Suprapubic skin (tissue), 4 donors: Measurements from ENCODE around the gene RNF222. TPM values are rescaled to one million over a fixed set of nuclear protein-coding genes. Genes with fewer than 3 reads are reported as not detected.
"Not testable (repeated sequence)": the region's sequence is repeated elsewhere in the genome, so short reads cannot be mapped to it uniquely, and the experiment has no call there.

ENCODE experiments used
- DNase-seq, 2 donors: peaks; one replicate each; pipeline ENCODE4 v3.0.0-alpha.2; 2019; ENCODE audit warnings: low spot score in 2 of 2
- H3K27ac ChIP-seq: fragments of 200-600 bp; sonication (generic); one replicate; pipeline ENCODE4 v1.5.1; 2019
- H3K27me3 ChIP-seq: fragments of 200-600 bp; sonication (generic); one replicate; pipeline ENCODE4 v1.5.1; 2019
- H3K36me3 ChIP-seq: fragments of 200-600 bp; sonication (generic); one replicate; pipeline ENCODE4 v1.5.1; 2019
- H3K4me1 ChIP-seq: fragments of 200-600 bp; sonication (generic); one replicate; pipeline ENCODE4 v1.5.1; 2019
- H3K4me3 ChIP-seq: fragments of 200-600 bp; sonication (generic); one replicate; pipeline ENCODE4 v1.5.1; 2019; ENCODE audit warnings: mild to moderate bottlenecking
- H3K9me3 ChIP-seq: fragments of 200-600 bp; sonication (generic); one replicate; pipeline ENCODE4 v1.5.1; 2019
- CTCF ChIP-seq, 2 donors: fragments of 200-600 bp in 1 of 2; fragments of 450-650 bp in 1 of 2; sonication (generic) in 1 of 2; IDR thresholded peaks; one replicate each; pipeline ENCODE4 v1.5.1; 2016 to 2019; ENCODE audit warnings: antibody characterized with exemption in 2 of 2, mild to moderate bottlenecking in 1 of 2, moderate library complexity in 1 of 2
- EP300 ChIP-seq: sonication (generic); formaldehyde crosslinking; IDR thresholded peaks from one replicate; pipeline ENCODE4 v1.6.1; 2017; ENCODE audit warnings: antibody characterized with exemption
- POLR2A ChIP-seq, 2 donors: fragments of 450-650 bp; IDR thresholded peaks; one replicate each; pipeline ENCODE4 v1.6.1; 2017; ENCODE audit warnings: antibody characterized with exemption in 2 of 2, mild to moderate bottlenecking in 2 of 2, moderate library complexity in 2 of 2
- POLR2AphosphoS5 ChIP-seq, 3 donors: sonication (generic); formaldehyde crosslinking; IDR thresholded peaks; one replicate each; pipeline ENCODE4 v1.6.1; 2017; ENCODE audit warnings: antibody characterized with exemption in 3 of 3
- WGBS: methylation state at CpG from one replicate; pipeline ENCODE4 v1.1.5; 2018; 5-methylcytosine and 5-hydroxymethylcytosine counted together
- total RNA-seq, 4 donors: library from RNA; depleted of rRNA; stranded (reverse); fragments of >200 nt; gene quantifications; one replicate each; pipeline ENCODE4 v1.1.0, GENCODE V29; 2016

RNF222 gene
- total RNA-seq, 4 donors from 2014 or later, result 4.1 to 17.5 (median 8.2) TPM

- 13% methylated on average over 18 of the region's 18 CpGs for WGBS
- Histone ChIP-seq H3K27me3 (no peaks in the 10 kb centered on the region), H3K4me3 (peak overlapping the region; percentile 73), H3K9me3 (no peaks in the 10 kb centered on the region), H3K4me1 (peaks cover 36% of the 10 kb centered on the region), H3K27ac (peak overlapping the region; percentile 83), H3K36me3 (peaks cover 43% of the 10 kb centered on the region)
- no peak for TF ChIP-seq EP300
- no peak for TF ChIP-seq POLR2A (IDR thresholded peaks at IDR 0.05)
- no peak for TF ChIP-seq CTCF (IDR thresholded peaks at IDR 0.05)
- no peak for TF ChIP-seq POLR2AphosphoS5 (IDR thresholded peaks at IDR 0.05)
- no peak for DNase-seq
Measured at GRCh38 chr17:8375738-8376259, 21.8 kb downstream of the RNF222 start.

GRCh38 chr17:8373856-8374255 is 23.8 kb downstream of the RNF222 start:
- peaks cover 38% of the 10 kb centered on the region for H3K36me3 ChIP-seq
- WGBS, result 96% methylated on average over 15 of the region's 26 CpGs
- not testable (repeated sequence) for H3K4me3 ChIP-seq, H3K9me3 ChIP-seq, H3K27ac ChIP-seq, DNase-seq, H3K27me3 ChIP-seq
- H3K4me1 ChIP-seq, result peaks cover 20% of the 10 kb centered on the region

GRCh38 chr17:8372422-8372821 is 25.2 kb downstream of the RNF222 start:
- H3K4me3 ChIP-seq, result no peak overlapping the region
- H3K9me3 ChIP-seq, result no peaks in the 10 kb centered on the region
- 70% methylated on average over 7 of the region's 7 CpGs for WGBS
- H3K4me1 ChIP-seq, result peaks cover 20% of the 10 kb centered on the region
- TF ChIP-seq CTCF (IDR thresholded peaks at IDR 0.05) (no peak), POLR2AphosphoS5 (IDR thresholded peaks at IDR 0.05) (no peak)
- no peak overlapping the region for H3K27ac ChIP-seq
- peaks cover 33% of the 10 kb centered on the region for H3K36me3 ChIP-seq
- H3K27me3 ChIP-seq, result no peaks in the 10 kb centered on the region
- DNase-seq, result no peak

- WGBS, result 83% methylated on average over 4 of the region's 4 CpGs
- no peaks in the 10 kb centered on the region for H3K9me3 ChIP-seq
- H3K4me3 ChIP-seq, result no peak overlapping the region
- no peaks in the 10 kb centered on the region for H3K27me3 ChIP-seq
- no peak for TF ChIP-seq POLR2AphosphoS5 (IDR thresholded peaks at IDR 0.05)
- no peak for DNase-seq
- no peak overlapping the region for H3K27ac ChIP-seq
- H3K4me1 ChIP-seq, result peaks cover 15% of the 10 kb centered on the region
- H3K36me3 ChIP-seq, result peaks cover 34% of the 10 kb centered on the region
Measured at GRCh38 chr17:8371786-8372185, 25.8 kb downstream of the RNF222 start.

- no peak overlapping the region for H3K4me3 ChIP-seq
- TF ChIP-seq POLR2AphosphoS5 (IDR thresholded peaks at IDR 0.05) (no peak), EP300 (no peak), POLR2A (IDR thresholded peaks at IDR 0.05) (no peak), CTCF (IDR thresholded peaks at IDR 0.05) (no peak)
- H3K36me3 ChIP-seq, result peaks cover 36% of the 10 kb centered on the region
- no peak overlapping the region for H3K27ac ChIP-seq
- no peaks in the 10 kb centered on the region for H3K27me3 ChIP-seq
- H3K4me1 ChIP-seq, result peaks cover 1% of the 10 kb centered on the region
- WGBS, result 85% methylated on average over 8 of the region's 8 CpGs
- no peak for DNase-seq
- H3K9me3 ChIP-seq, result no peaks in the 10 kb centered on the region
Measured at GRCh38 chr17:8369944-8370343, 27.7 kb downstream of the RNF222 start.

- H3K36me3 ChIP-seq, result peaks cover 39% of the 10 kb centered on the region
- H3K9me3 ChIP-seq, result no peaks in the 10 kb centered on the region
- TF ChIP-seq EP300, result no peak
- no peak for TF ChIP-seq POLR2A (IDR thresholded peaks at IDR 0.05)
- no peak for TF ChIP-seq CTCF (IDR thresholded peaks at IDR 0.05)
- TF ChIP-seq POLR2AphosphoS5 (IDR thresholded peaks at IDR 0.05), result no peak
- 97% methylated on average over 3 of the region's 3 CpGs for WGBS
- no peak for DNase-seq
- H3K4me1 ChIP-seq, result no peaks in the 10 kb centered on the region
- H3K27me3 ChIP-seq, result no peaks in the 10 kb centered on the region
- no peak overlapping the region for H3K27ac ChIP-seq
- H3K4me3 ChIP-seq, result no peak overlapping the region
Measured at GRCh38 chr17:8368193-8368592, 29.4 kb downstream of the RNF222 start.
